Measurements from ENCODE around the gene CYP1B1.
"Not testable (repeated sequence)": the region's sequence is repeated elsewhere in the genome, so short reads cannot be mapped to it uniquely, and the experiment has no call there.

Gene CYP1B1

GRCh38 chr2:38030635-38031355, 45.2 kb downstream of the CYP1B1 start:
- no peak for DNase-seq

DNA sequence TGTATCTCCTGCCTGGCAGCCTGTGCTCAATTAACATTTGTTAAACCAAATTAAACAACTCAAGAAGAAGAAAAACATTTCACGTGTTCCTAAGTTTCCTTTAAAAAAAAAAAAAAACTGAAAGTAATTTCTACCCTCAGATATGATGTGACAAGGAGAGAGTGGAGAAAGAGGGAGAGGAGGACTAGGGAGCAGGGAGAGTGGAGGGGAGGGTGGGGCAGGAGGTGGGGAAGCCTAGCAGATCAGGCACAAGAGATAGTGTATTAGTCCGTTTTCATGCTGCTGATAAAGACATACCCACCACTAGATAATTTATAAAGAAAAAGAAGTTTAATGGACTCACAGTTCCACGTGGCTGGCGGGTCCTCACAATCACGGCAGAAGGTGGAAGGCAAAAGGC, 46.4 kb downstream of the CYP1B1 start:
- DNase-seq, result no peak

DNA sequence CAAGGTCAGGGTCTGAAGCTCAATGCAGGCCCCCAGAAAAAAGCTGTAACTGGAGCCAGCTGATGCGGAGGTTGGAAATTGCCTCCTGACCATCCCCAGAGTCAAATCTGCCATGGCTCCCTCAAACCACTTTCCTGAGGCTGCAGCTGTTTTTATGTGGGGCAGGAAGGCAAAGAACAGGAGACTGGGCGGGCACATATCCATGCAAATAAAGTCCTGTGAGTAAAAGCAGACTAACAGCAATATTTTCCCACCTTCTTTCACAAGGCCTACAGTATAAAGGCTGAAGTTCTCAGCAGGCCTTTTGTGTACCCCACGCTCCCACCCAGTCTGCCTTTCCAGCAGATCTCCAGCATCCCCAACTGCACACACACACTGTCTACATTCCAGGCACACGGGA, 47.1 kb downstream of the CYP1B1 start:
- no peak for DNase-seq

GRCh38 chr2:38026846-38027245, 49.1 kb downstream of the CYP1B1 start:
- DNase-seq, result no peak

- DNase-seq, result no peak
Measured at GRCh38 chr2:38021589-38021988, 54.4 kb downstream of the CYP1B1 start.

DNA sequence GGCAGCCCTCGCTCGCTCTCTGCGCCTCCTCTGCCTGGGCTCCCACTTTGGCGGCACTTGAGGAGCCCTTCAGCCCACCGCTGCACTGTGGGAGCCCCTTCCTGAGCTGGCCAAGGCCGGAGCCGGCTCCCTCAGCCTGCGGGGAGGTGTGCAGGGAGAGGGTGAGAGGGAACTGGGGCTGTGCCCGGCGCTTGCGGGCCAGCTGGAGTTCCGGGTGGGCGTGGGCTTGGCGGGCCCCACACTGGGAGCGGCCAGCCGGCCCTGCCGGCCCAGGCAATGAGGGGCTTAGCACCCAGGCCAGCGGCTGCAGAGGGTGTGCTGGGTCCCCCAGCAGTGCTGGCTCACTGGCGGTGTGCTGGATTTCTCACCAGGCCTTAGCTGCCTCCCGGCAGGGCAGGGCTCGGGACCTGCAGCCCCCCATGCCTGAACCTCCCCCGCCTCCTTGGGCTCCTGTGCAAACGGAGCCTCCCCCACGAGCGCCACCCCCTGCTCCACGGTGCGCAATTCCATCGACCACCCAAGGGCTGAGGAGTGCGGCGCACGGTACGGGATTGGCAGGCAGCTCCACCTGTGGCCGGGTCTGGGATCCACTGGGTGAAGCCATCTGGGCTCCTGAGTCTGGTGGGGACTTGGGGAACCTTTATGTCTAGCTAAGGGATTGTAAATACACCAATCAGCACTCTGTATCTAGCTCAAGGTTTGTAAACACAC, 55.4 kb downstream of the CYP1B1 start:
- DNase-seq, result not testable (repeated sequence)

- DNase-seq, result no peak
Measured at GRCh38 chr2:38017836-38018235, 58.1 kb downstream of the CYP1B1 start.

Data from GF-D8 (cell line).